ENCODE data around the gene NBPF14.
"Not testable (repeated sequence)": the region's sequence is repeated elsewhere in the genome, so short reads cannot be mapped to it uniquely, and the experiment has no call there.

- TF ChIP-seq, protein P1, sequence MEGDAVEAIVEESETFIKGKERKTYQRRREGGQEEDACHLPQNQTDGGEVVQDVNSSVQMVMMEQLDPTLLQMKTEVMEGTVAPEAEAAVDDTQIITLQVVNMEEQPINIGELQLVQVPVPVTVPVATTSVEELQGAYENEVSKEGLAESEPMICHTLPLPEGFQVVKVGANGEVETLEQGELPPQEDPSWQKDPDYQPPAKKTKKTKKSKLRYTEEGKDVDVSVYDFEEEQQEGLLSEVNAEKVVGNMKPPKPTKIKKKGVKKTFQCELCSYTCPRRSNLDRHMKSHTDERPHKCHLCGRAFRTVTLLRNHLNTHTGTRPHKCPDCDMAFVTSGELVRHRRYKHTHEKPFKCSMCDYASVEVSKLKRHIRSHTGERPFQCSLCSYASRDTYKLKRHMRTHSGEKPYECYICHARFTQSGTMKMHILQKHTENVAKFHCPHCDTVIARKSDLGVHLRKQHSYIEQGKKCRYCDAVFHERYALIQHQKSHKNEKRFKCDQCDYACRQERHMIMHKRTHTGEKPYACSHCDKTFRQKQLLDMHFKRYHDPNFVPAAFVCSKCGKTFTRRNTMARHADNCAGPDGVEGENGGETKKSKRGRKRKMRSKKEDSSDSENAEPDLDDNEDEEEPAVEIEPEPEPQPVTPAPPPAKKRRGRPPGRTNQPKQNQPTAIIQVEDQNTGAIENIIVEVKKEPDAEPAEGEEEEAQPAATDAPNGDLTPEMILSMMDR (IDR thresholded peaks at IDR 0.05; ENCODE audit: insufficient read depth, low read depth, low read length) = not testable (repeated sequence)
- not testable (repeated sequence) for TF ChIP-seq EZH2 (IDR thresholded peaks at IDR 0.05; ENCODE audit: insufficient read depth, low read length)
Measured at GRCh38 chr1:148512571-148513184, 83.1 kb downstream of the NBPF14 start.
